Posterior vena cava (tissue), 2 donors: ENCODE measurements around the gene TERB1. TPM values are rescaled to one million over a fixed set of nuclear protein-coding genes. Genes with fewer than 3 reads are reported as not detected.

Source experiments
- DNase-seq: peaks from one replicate; pipeline ENCODE4 v3.0.0-alpha.2; 2020; ENCODE audit warnings: low spot score
- intact Hi-C, 2 donors: fragments of 100-400 bp; cut with DNase I; formaldehyde crosslinking; loops; one replicate each; pipeline versions ENCODE4 v1.14.1 to v1.14.2; 2022 to 2023
- long read RNA-seq, 2 donors: library from polyadenylated mRNA; unstranded; transcript quantifications; one replicate each; pipeline ENCODE4 v2.0.0, GENCODE V29; 2020 to 2021
- total RNA-seq, 2 donors: library from RNA; stranded (reverse); fragmentation: NEBNext Ultra II Directional; extraction: Animal tissue kit (Norgen Biotek cat#: 25700); gene quantifications; one replicate each; pipeline ENCODE4 v1.2.1, GENCODE V29; 2021
- donor health status: DM: yes; HTN: yes; CAD: no.
- donor health status: DM: yes; HTN: yes; CAD: no.

TERB1 gene
- total RNA-seq = under 1 TPM in 1 of 2 donors, not detected in 1; 0.28 TPM
- long read RNA-seq, donor 1 = 0 reads
- long read RNA-seq, donor 2 = 0 reads

- DNase-seq = no peak
- intact Hi-C loops = no loop called here
Observed at GRCh38 chr16:66801320-66802105, at the start of gene TERB1. Gene TERB1 (minus strand): TSS chr16:66801584. CDS start chr16:66796798, 4,786 bp downstream.

GRCh38 chr16:66850115-66850815, 48.9 kb upstream of the TERB1 start:
- intact Hi-C loops = loop anchor here in 1 of 2 donors (10.0 kb wide), 1 partner anchor 115 kb away; no protein-coding TSS in a partner anchor
- DNase-seq = peak; percentile 50

GRCh38 chr16:66849549-66849948, 48.2 kb upstream of the TERB1 start:
- peak; percentile 50 for DNase-seq
- intact Hi-C loops = no loop called here

GRCh38 chr16:66849021-66849420, 47.6 kb upstream of the TERB1 start:
- intact Hi-C loops = no loop called here
- DNase-seq = peak; percentile 52

- no peak for DNase-seq
- intact Hi-C loops = no loop called here
Observed at GRCh38 chr16:66848172-66848571, 46.8 kb upstream of the TERB1 start.

- intact Hi-C loops = no loop called here
- no peak for DNase-seq
Observed at GRCh38 chr16:66847533-66848067, 46.2 kb upstream of the TERB1 start.

- intact Hi-C loops = no loop called here
- no peak for DNase-seq
Observed at GRCh38 chr16:66846831-66847230, 45.4 kb upstream of the TERB1 start.

- peak; percentile 20 for DNase-seq
- intact Hi-C loops = no loop called here
Observed at GRCh38 chr16:66846266-66846665, 44.9 kb upstream of the TERB1 start.

- DNase-seq = peak; percentile 56
- intact Hi-C loops = no loop called here
Observed at GRCh38 chr16:66845791-66846221, 44.4 kb upstream of the TERB1 start.

GRCh38 chr16:66845080-66845410, 43.7 kb upstream of the TERB1 start:
- intact Hi-C loops = no loop called here
- DNase-seq = no peak

GRCh38 chr16:66844342-66845079, 43.1 kb upstream of the TERB1 start, which contains the start of gene CA7:
Gene CA7 (plus strand): TSS chr16:66844414. CDS start chr16:66844488, 74 bp downstream.
- intact Hi-C loops = no loop called here
- no peak for DNase-seq

- no peak for DNase-seq
- intact Hi-C loops = no loop called here
Observed at GRCh38 chr16:66844009-66844341, 42.6 kb upstream of the TERB1 start.

- DNase-seq = no peak
Observed at GRCh38 chr16:66843191-66843590, 41.8 kb upstream of the TERB1 start.

GRCh38 chr16:66842765-66843164, 41.4 kb upstream of the TERB1 start:
- intact Hi-C loops = no loop called here
- no peak for DNase-seq

More at GRCh38 chr16:66843191-66843590, 41.8 kb upstream of the TERB1 start:
- intact Hi-C loops = no loop called here

GRCh38 chr16:66841366-66841765, 40.0 kb upstream of the TERB1 start:
- intact Hi-C loops = no loop called here

GRCh38 chr16:66840883-66841282, 39.5 kb upstream of the TERB1 start:
- intact Hi-C loops = no loop called here
- no peak for DNase-seq

More at GRCh38 chr16:66841366-66841765, 40.0 kb upstream of the TERB1 start:
- no peak for DNase-seq

GRCh38 chr16:66834746-66835145, 33.4 kb upstream of the TERB1 start:
- DNase-seq = no peak
- intact Hi-C loops = loop anchor here in 1 of 2 donors (5.0 kb wide), 1 partner anchor 33 kb away; no protein-coding TSS in a partner anchor

GRCh38 chr16:66832661-66833305, 31.4 kb upstream of the TERB1 start:
- intact Hi-C loops = loop anchor here in 1 of 2 donors (5.0 kb wide), 1 partner anchor 35 kb away; no protein-coding TSS in a partner anchor
- DNase-seq = no peak

GRCh38 chr16:66832190-66832589, 30.8 kb upstream of the TERB1 start:
- intact Hi-C loops = loop anchor here in 1 of 2 donors (5.0 kb wide), 1 partner anchor 35 kb away; no protein-coding TSS in a partner anchor

More at GRCh38 chr16:66832190-66832589, 30.8 kb upstream of the TERB1 start:
- DNase-seq = no peak
